Natural killer cell (primary cell): ENCODE results near the gene ACSS1. TPM values are rescaled to one million over a fixed set of nuclear protein-coding genes. Genes with fewer than 3 reads are reported as not detected.

Experiments
- ATAC-seq, 3 donors: fragments of 150-1000 bp in 2 of 3; fragments of 200-7000 bp in 1 of 3; cut with Tn5 transposase; 1 replicate in 1 of 3; 2 replicates in 2 of 3; pipeline ENCODE4 v1.10.0; 2021; ENCODE audit warnings: mild to moderate bottlenecking in 2 of 3, moderate library complexity in 2 of 3
- DNase-seq, 2 donors: peaks; one replicate each; pipeline versions ENCODE4 v3.0.0 to v3.0.0-alpha.2; 2013 to 2021; ENCODE audit warnings: mixed read lengths in 1 of 2
- H3K27ac ChIP-seq: one replicate; pipeline ENCODE4 v1.5.1; 2013; ENCODE audit warnings: mild to moderate bottlenecking, low read length
- H3K27me3 ChIP-seq: one replicate; pipeline ENCODE4 v1.6.1; 2013; ENCODE audit warnings: low read length; ENCODE audit not compliant: control insufficient read depth, insufficient read depth
- H3K36me3 ChIP-seq: one replicate; pipeline ENCODE4 v1.6.1; 2013; ENCODE audit warnings: low read length; ENCODE audit not compliant: control insufficient read depth, insufficient read depth
- H3K4me1 ChIP-seq: one replicate; pipeline ENCODE4 v1.6.1; 2013; ENCODE audit warnings: low read length; ENCODE audit not compliant: control insufficient read depth, insufficient read depth
- H3K4me3 ChIP-seq: one replicate; pipeline ENCODE4 v1.5.1; 2013; ENCODE audit warnings: low read length
- H3K9me3 ChIP-seq: one replicate; pipeline ENCODE4 v1.6.1; 2013; ENCODE audit warnings: low read length; ENCODE audit not compliant: control insufficient read depth, insufficient read depth
- H3K27ac Mint-ChIP-seq, 2 donors: one replicate each; pipeline ENCODE4 v1.8.0; 2022; ENCODE audit warnings: mild to moderate bottlenecking in 2 of 2, mixed read lengths in 2 of 2, moderate library complexity in 1 of 2
- H3K27me3 Mint-ChIP-seq, 2 donors: one replicate each; pipeline ENCODE4 v1.8.0; 2022; ENCODE audit warnings: low read depth in 2 of 2, mixed read lengths in 2 of 2
- H3K36me3 Mint-ChIP-seq: one replicate; pipeline ENCODE4 v1.8.0; 2022; ENCODE audit warnings: mixed read lengths
- H3K4me1 Mint-ChIP-seq, 2 donors: one replicate each; pipeline ENCODE4 v1.8.0; 2022; ENCODE audit warnings: mixed read lengths in 2 of 2
- H3K4me3 Mint-ChIP-seq: one replicate; pipeline ENCODE4 v1.8.0; 2022; ENCODE audit warnings: mild to moderate bottlenecking, moderate library complexity, mixed read lengths
- H3K9me3 Mint-ChIP-seq, 2 donors: one replicate each; pipeline ENCODE4 v1.8.0; 2022; ENCODE audit warnings: mixed read lengths in 2 of 2
- CTCF ChIP-seq: fragments of 200-600 bp; IDR thresholded peaks from one replicate; pipeline ENCODE4 v1.8.0; 2022; ENCODE audit warnings: antibody characterized with exemption
- WGBS: methylation state at CpG from one replicate; pipeline ENCODE4 v1.1.7; 2013; ENCODE audit warnings: missing lambda C conversion rate; ENCODE audit not compliant: insufficient coverage; 5-methylcytosine and 5-hydroxymethylcytosine counted together
- intact Hi-C: fragments of 100-400 bp; cut with micrococcal nuclease; formaldehyde crosslinking; loops from one replicate; pipeline ENCODE4 v1.14.2; 2022
- total RNA-seq, 4 donors: library from RNA; stranded (reverse); fragments of 120-200 nt in 1 of 4; gene quantifications; one replicate each; pipeline versions ENCODE4 v1.2.3 to v1.2.4, GENCODE V29; 2013 to 2022

Gene ACSS1
- total RNA-seq, 3 donors from 2014 or later (not counting 1 experiment from before 2014, with no cell fraction given): 46.3 to 67.4 (median 57.4) TPM

GRCh38 chr20:24992487-24993205, 65.3 kb downstream of the ACSS1 start, which contains the start of gene APMAP:
APMAP (minus strand) TSS chr20:24992751; CDS start chr20:24992688, 63 bp downstream.
- Mint-ChIP-seq H3K27me3 (no peaks in the 10 kb centered on the region), H3K4me3 (peak within 1 kb of the TSS; percentile 83), H3K9me3 (no peaks in the 10 kb centered on the region), H3K36me3 (no peaks in the 10 kb centered on the region), H3K27ac (peak within 1 kb of the TSS; percentile 93 to 94), H3K4me1 (peaks cover 56 to 60% of the 10 kb centered on the region in 2 donors)
- no peaks in the 10 kb centered on the region for H3K9me3 ChIP-seq
- intact Hi-C loops: loop anchor here (1.0 to 2.0 kb wide), 6 partner anchors 31 to 255 kb away; partner anchors contain the start of gene CST7
- ATAC-seq (peak; percentile 80 to 94 (median 86)), DNase-seq (peak; percentile 99)
- H3K4me1 ChIP-seq: peaks cover 40% of the 10 kb centered on the region
- under 1% methylated on average over 69 of the region's 69 CpGs for WGBS
- TF ChIP-seq CTCF: no peak
- H3K27me3 ChIP-seq: no peaks in the 10 kb centered on the region
- peak within 1 kb of the TSS; percentile 95 for H3K4me3 ChIP-seq
- no peaks in the 10 kb centered on the region for H3K36me3 ChIP-seq
- H3K27ac ChIP-seq: peak within 1 kb of the TSS; percentile 98

GRCh38 chr20:24991897-24992486, 65.9 kb downstream of the ACSS1 start:
- Mint-ChIP-seq H3K4me1 (peaks cover 63 to 66% of the 10 kb centered on the region in 2 donors), H3K27ac (peak overlapping the region; percentile 93 to 94), H3K36me3 (no peaks in the 10 kb centered on the region), H3K27me3 (no peaks in the 10 kb centered on the region), H3K9me3 (no peaks in the 10 kb centered on the region), H3K4me3 (peak overlapping the region; percentile 83)
- DNase-seq: peak in 1 of 2 donors; percentile 29
- Histone ChIP-seq H3K27me3 (no peaks in the 10 kb centered on the region), H3K9me3 (no peaks in the 10 kb centered on the region), H3K4me1 (peaks cover 46% of the 10 kb centered on the region), H3K4me3 (peak overlapping the region; percentile 95), H3K36me3 (no peaks in the 10 kb centered on the region), H3K27ac (peak overlapping the region; percentile 98)
- WGBS: under 1% methylated on average over 36 of the region's 36 CpGs
- intact Hi-C loops: loop anchor here (1.0 to 2.0 kb wide), 6 partner anchors 31 to 255 kb away; partner anchors contain the start of gene CST7
- no peak for TF ChIP-seq CTCF
- ATAC-seq: peak; percentile 0 to 5 (median 4)

- WGBS: 60% methylated on average over 2 of the region's 2 CpGs
- Histone ChIP-seq H3K27me3 (no peaks in the 10 kb centered on the region), H3K4me1 (peaks cover 57% of the 10 kb centered on the region), H3K4me3 (peak overlapping the region; percentile 95), H3K27ac (peak overlapping the region; percentile 98), H3K9me3 (no peaks in the 10 kb centered on the region), H3K36me3 (peaks cover 2% of the 10 kb centered on the region)
- peak overlapping the region; percentile 83 for H3K4me3 Mint-ChIP-seq
- TF ChIP-seq CTCF: no peak
- DNase-seq (peak in 1 of 2 donors; percentile 31), ATAC-seq (no peak)
- no peaks in the 10 kb centered on the region for H3K27me3 Mint-ChIP-seq
- peaks cover 75 to 78% of the 10 kb centered on the region in 2 donors for H3K4me1 Mint-ChIP-seq
- no peaks in the 10 kb centered on the region for H3K9me3 Mint-ChIP-seq
- H3K36me3 Mint-ChIP-seq: no peaks in the 10 kb centered on the region
- peak overlapping the region; percentile 93 to 94 for H3K27ac Mint-ChIP-seq
- intact Hi-C loops: no loop called here
Measured at GRCh38 chr20:24990810-24991252, 67.1 kb downstream of the ACSS1 start.
